HG02623 (cell line): ENCODE measurements around the gene SNCAIP.

Experiments used
- ATAC-seq: cut with Tn5 transposase; IDR thresholded peaks from one replicate; pipeline ENCODE4 v1.9.1; 2021; ENCODE audit warnings: moderate library complexity; ENCODE audit not compliant: unreplicated experiment

SNCAIP gene

GRCh38 chr5:122392224-122392623, 80.2 kb downstream of the SNCAIP start:
- no peak for ATAC-seq

- ATAC-seq, result no peak
These were observed 80.8 kb downstream of the SNCAIP start for GRCh38 chr5:122392824-122393223.

- ATAC-seq, result no peak
These were observed 82.4 kb downstream of the SNCAIP start for GRCh38 chr5:122394284-122394930.

- no peak for ATAC-seq
These were observed 86.0 kb downstream of the SNCAIP start for GRCh38 chr5:122398016-122398415.

GRCh38 chr5:122400341-122400740, 88.3 kb downstream of the SNCAIP start:
- no peak for ATAC-seq

- ATAC-seq, result no peak
These were observed 88.9 kb downstream of the SNCAIP start for GRCh38 chr5:122400938-122401337.

- no peak for ATAC-seq
These were observed 90.1 kb downstream of the SNCAIP start for GRCh38 chr5:122401976-122402725.

- ATAC-seq, result no peak
These were observed 91.1 kb downstream of the SNCAIP start for GRCh38 chr5:122402955-122403685.

GRCh38 chr5:122404018-122404417, 92.0 kb downstream of the SNCAIP start:
- ATAC-seq, result no peak

GRCh38 chr5:122404653-122405362, 92.8 kb downstream of the SNCAIP start:
- ATAC-seq, result no peak

- no peak for ATAC-seq
These were observed 93.7 kb downstream of the SNCAIP start for GRCh38 chr5:122405751-122406150.

GRCh38 chr5:122406181-122406580, 94.1 kb downstream of the SNCAIP start:
- ATAC-seq, result no peak

- no peak for ATAC-seq
These were observed 96.7 kb downstream of the SNCAIP start for GRCh38 chr5:122408592-122409224.

- ATAC-seq, result no peak
These were observed 100.9 kb downstream of the SNCAIP start for GRCh38 chr5:122412966-122413365.

- ATAC-seq, result no peak
These were observed 101.7 kb downstream of the SNCAIP start for GRCh38 chr5:122413722-122414121.

GRCh38 chr5:122415030-122415800, 103.2 kb downstream of the SNCAIP start:
- peak; percentile 75 for ATAC-seq

- no peak for ATAC-seq
These were observed 103.7 kb downstream of the SNCAIP start for GRCh38 chr5:122415801-122416120.

GRCh38 chr5:122419142-122419894, 107.3 kb downstream of the SNCAIP start:
- no peak for ATAC-seq

- no peak for ATAC-seq
These were observed 108.1 kb downstream of the SNCAIP start for GRCh38 chr5:122420091-122420490.
